GF-D8 (cell line): Measurements from ENCODE around the gene ADSS1.

Source experiments
- DNase-seq: peaks from one replicate; lab custom pipeline; 2025; lab: John Stamatoyannopoulos, UW

Gene ADSS1

DNA sequence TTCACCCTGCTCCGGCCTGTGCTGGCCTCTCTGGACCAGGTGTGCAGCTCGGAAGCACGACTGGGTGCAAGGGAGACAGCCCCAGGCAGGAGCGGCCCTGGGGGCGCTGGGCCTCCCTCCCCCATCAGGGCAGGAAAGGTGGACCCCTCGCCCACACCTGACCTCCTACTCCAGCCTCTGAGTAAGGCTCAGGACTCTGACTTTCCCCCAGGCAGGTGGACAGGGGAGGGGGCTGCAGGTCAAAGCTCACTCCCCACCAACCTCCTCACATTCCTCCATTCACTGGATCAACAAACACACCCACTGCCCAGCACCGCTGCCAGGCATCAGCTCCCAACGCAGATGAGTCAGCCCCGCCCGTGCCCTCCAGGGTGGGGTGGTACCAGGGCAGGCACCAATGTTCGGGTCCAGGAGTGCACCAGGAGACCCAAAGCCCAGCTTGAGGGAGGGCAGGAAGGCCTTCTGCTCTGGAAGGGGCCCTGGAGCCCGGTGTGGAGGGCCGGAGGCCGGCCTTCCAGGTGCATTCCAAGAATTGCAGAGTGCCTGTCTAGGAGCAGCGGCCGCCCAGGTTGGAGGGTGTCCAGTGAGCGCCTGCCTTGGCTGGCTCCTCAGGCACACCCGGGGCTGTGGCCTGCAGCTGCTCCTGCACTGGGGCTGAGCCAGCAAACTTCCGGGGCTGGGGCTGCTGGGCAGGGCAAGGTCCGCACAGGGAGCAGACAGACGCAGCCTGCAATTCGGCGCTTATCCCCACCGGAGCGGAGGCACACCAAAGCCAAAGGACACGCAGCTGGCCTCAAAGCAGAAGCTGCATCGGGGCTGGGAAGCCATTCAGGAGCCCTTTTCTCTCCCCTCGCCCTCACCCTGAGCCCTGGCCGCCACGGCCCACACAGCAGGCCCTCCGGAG, 36.2 kb upstream of the ADSS1 start:
- DNase-seq, result no peak

DNA sequence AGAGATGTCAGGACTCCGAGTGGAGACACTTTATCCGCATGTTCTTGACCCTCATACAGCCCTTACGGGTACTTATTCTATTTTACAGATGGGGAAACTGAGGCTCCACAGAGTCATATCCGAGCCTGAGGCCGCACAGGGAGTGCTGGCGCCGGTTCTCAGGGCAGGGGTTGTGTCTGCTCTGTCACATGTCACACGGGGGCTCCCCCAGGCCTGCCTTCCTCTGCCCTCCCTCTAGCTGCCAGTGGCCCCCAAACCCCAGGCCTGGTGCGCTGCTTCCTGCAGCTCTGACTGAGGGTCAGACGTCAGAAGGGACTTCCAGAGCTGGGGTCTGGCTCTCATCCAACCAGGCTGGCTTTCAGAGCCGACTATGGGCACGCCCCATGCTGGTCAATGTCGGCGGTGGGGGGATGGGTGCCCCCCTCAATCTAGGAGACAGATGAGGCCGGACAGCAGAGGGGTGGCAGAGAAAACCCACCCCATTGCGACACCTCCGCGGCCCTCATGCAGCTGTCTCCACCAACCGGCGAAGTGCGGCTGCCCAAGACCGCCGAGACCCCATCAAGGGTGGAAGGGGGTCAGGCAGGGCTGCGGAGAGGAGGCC, 35.4 kb upstream of the ADSS1 start:
- no peak for DNase-seq

DNA sequence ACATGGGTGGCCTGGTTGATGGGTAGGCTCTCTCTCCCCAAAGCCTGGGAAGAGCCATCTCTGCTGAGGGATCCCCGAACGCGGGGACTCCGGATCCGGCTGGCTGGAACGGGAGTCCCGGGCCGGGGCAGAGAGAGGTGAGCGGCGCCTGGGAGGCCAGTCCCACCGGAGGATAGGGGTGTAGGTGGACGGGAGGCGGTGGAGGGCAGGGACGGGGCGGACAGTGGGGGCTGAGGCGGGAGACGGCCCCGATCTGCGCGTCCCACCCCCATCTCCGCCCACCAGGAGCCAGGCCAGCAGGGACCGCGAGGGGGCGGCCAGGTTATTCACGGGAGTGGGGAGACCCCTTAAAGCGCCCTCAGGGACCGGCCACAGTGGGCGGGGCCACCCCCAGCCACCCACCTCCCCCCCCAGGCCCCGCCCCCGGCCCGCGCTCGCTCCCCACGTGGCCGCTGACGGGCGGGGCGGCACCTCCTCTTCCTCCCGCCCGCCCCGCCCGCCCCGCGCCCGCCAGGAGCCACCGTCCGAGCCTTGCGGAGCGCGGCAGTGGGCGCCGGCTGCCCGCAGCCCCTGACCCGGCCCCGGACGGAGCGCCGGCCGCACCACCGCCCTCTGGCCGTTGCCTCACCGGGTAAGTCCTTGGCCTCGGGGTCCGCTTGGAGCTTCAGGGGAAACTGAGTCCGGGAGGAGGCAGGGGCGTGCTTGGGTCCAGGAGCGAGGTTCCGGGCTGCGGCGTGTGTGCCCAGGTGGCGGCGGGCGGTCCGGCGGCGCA, 34.7 kb upstream of the ADSS1 start, which contains the start of gene INF2:
Gene INF2, plus strand, starts transcription at position 510 of the 772 bp plus-strand sequence. CDS start 11,748 bp downstream, outside the sequence.
- DNase-seq, result no peak

DNA sequence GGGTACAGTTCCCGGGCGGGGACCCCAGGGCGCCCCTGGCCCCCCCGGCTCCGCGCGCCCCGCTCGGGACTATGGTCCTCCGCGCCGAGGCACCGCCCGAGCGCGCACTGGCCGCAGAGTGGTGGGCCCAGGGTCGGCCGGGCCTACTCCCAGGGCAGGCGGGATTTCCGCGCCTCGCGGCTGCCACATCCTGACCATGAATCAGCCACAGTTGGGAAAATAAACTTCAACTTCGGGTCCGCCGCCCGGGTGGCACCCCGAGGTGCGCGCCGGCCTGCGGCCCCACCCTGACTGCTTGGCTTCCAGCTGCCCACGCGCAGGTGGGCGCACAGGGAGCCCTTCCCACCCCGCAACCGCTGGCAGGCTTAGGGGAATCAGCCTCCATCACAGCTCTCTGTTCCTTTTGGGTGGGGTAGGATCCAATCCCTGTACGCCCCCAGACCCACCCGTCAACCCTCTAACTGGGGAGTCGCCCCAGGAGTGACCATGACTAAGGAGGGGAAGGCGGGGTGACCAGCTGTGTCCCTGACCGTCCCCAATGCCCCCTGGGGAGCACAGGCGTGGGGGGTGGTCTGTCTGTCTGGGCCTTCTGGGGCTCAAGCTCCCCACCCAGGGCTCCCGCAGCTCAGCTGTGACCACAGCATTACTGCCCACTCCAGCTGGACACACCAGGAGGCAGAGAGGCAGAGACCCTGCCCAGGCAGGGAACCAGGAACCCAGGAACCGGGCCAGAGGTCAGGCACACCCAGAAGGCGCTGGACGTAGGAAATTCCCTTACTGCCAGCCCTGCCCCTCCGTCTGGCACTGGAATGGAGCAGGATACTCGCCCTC, 33.9 kb upstream of the ADSS1 start:
- no peak for DNase-seq

DNA sequence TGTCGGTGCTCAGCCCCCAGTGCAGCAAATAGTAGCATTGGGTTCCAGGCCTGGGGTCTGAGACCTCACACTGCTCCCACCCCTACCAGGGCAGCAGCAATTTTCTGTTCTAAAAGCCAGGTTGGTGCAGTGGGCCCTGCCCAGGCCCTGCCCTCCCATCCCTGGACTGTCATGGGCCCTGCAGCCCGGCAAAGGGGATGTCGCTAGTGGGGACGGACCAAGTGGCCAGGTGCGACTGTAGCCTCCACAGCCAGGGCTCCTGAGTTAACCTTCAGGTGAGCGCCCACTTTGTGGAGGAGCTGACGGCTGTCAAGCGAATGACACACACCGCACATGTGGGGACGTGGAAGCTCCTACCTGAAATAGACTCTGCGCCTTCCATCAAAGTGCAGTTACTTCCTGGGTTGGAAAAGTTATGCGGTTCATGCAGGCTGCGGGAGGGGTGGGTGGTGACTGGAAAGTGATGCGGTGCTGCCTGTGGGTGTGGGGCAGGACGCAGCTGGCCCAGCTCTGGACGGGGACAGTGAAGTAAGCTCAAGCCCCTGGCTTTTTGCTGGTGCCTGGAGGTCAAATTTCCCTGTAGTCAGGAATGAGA, 33.1 kb upstream of the ADSS1 start:
- DNase-seq, result no peak

DNA sequence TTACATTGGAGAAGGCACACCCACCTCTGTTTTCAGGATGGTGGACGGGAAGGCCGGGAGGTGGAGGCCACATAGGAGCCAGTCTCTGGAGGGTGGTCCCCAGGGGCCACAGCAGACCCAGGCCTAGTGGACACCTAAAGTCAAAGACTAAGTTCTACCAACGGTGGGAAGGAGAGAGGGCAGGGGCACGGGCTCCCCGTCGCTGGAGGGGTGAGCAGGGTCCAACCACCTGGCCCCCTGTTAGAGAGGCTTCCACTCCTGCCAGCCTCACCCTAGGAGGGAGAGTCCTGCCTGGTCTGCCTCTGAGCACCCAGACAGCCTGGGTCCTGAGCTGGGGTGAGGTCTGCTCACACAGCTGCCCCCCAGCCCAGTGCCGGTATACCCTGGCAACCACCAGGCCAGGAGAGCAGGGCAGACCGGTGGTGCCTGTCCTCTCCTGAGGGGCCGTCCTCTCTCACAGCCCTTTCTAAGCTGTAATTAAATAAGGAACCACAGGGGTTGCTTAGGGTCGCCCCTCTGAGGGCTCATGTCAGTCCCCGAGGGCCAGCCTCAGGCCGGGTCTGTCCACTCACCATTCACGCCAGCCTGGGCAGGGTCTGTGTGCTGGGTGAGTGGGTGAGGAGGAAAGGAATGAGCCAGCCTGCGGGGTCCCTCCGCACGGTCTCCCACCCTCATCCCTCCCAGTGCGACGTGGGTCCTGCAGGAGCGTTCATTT, 32.3 kb upstream of the ADSS1 start:
- DNase-seq, result no peak

DNA sequence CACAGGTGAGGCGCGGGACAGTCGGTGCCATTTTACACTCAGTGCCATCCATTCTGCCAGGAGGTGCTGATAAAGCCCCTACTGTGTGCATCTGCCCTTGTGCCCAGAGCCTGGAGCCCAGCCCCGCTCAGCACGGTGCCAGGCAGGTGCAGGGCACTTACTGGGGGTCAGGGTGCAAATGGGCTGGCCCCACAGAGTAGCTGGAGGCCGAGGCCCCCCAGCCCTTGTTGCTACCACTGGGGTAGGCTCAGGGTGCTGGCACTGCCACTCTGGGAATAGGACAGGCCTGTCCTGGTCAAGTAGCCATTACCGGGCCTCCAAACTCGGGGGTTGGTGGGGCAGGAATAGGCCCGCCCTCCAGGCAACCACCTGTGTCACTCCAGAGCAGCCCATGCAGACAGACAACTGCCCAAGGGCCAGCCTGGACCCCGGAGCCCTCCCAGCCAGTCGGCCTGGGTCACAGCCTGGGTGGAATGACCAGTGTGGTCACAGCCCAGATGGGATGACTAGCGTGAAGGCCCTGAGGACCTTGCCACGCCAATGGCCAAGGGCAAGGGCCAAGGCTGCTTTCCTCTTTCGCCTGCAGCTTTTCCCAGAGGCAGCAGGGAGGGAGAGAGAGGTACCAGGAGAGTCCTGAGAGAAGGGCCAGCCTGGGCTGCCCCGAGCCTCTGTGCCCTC, 31.6 kb upstream of the ADSS1 start:
- DNase-seq, result no peak

DNA sequence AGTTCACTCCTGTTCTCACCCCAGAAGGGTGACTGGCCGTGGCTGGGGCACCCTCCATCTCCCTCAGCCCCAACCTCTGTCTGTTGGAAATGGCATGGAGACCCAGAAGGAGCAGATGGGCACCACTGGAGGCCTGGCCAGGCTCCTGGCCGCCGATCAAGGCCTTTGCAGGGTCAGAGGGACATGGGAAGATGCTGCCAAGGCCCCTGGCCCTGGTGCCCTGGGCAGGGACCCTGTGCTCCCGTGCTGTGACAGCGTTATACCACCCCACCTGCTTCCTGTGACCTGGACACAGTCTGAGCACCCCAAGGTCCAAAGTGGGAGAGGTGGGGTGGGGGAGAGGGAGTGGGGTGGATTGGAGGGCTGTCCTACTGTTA, 31.1 kb upstream of the ADSS1 start:
- no peak for DNase-seq

DNA sequence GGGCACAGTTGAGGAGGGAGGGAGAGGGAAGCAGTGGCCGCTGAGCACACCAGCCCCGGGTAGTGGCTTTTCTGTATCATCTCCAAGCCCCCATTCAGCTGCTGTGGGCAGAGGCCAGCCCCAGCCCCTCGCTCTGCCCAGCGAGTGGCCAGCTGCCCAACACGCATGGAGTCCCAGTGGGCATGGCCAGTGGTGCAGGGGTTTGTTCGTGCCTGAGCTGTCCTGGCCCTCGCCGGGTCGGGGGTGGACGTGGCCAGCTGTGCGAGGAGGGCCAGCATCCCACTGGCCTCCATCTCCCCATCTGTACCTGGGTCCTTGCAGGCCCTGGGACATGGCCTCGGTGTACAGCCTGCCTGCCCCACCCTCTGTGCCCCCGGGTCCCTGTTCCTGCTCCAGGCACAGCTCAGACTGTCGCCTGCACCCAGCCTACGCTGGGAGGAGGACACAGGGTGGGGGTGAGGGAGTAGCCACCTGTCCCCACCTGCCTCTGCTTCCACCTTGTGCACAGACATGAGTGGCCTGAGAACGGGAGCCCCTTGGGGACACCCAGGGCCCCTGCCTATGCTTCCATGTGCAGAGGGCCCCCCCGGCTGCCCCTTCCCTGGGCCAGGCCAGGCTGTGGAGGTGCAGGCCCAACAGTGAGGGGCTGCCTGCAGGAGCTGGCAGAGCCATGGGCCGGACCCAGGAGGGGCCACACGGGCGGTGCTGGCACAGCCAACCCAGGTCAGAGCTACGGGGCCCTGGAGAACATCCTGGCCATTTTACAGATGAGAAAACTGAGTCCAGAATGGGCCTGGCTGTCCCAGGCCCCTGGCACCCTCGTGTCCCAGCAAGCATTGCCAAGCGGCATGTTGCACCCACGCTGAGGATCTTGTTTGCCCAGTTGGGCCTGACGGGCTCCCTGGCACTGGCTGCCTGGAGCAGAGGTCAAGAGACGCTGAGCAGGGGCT, 30.3 kb upstream of the ADSS1 start:
- no peak for DNase-seq

DNA sequence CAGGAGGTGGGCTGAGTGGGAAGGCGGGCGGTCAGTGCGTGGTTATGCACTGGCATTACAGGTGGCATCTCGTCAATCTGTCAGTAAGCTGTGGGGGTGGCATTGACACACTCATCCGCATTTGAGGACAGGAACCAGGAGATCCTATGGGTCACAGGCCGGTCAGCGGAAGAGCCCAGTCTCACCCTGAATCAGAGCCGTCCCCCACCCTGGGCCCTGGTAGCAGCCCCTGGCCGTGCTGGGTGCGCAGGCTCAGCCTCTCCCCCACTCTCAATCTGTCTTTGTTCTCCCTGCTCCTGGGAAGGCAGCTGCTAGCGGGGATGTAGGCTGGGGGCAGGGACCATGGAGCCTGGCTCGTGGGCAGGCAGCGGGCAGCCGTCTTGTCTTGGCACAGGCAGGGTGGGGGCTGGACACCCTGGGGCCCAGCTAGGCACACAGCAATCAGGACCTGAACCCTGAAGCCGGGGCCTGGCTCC, 29.5 kb upstream of the ADSS1 start:
- no peak for DNase-seq

DNA sequence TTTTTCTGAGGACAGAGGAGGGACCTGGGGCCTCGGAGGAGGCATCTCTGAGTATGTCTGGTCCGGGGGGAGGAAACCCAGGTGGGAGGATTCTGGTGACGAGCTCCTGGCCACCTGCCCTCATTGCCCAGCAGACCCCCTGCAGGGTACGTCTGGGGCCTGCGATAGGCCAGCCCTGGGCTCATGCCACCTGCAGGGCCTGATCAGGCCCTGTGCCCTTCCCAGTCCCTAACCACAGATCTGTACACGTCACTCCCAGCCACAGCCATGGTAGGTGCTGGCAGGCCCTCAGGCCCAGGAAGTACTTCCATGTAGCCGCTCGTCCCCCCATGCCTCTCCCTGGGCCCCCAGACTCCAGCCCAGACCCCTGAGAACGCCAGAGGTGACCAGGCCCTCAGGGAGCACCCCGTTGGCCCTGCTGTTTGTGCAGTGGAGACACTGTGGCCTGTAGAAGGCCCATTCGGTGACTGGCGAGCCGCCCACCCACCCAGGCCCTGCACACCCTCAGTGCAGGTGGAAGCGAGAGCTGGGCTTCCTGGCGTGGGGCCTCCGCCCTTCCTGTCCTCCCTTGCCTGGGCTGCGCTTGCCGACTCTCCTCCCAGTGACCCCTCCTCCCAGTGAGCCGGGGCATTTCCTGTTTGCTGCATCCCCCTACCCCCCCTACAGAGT, 28.9 kb upstream of the ADSS1 start:
- no peak for DNase-seq

DNA sequence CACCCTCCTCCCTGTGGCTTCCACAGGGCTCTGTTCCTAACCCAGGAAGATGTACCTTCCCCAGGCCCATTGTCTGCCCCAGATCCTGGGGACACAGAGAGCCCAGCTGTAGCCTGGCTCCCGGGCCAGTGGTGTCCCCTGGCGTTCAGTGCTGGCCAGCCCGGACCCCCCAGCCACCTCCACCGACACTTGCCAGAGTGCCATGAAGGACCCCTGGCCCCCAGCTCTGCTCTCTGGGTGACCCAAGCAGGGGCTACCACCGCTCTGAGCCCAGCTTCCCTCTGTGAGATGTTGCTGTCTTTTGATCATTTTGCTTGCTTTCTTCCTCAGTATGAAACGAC, 28.4 kb upstream of the ADSS1 start:
- DNase-seq, result no peak

DNA sequence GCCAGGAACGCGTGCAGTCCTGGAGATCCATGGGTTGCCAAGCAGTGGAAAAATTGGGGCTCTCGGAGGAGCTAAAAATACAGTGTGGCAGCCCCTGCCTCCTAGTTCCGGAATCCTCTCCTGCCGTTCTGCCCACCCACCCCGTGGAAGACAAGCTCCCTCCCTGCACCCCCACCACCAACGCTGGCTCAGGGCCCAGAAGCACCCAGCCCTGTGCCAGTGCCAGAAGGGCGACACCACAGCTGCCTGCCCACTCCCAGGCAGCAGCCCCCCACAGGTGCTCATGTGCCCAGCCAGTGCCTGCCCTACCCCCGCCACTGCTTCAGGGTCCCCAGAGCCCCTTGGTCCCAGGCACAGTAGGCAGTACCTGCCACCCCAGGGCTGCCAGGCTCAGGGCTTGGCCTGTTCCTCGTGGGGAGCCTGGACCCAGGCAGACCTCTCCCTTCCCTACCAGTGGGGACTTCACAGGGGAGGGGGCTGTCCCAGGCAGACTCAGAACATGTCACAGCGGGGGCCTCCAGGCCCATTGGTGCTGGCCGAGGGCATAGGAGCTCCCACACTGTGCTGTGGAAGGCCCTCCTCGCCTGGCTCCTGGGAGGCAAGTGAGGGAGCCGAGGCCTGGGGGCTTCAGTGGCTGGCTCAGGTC, 27.2 kb upstream of the ADSS1 start:
- DNase-seq, result no peak

DNA sequence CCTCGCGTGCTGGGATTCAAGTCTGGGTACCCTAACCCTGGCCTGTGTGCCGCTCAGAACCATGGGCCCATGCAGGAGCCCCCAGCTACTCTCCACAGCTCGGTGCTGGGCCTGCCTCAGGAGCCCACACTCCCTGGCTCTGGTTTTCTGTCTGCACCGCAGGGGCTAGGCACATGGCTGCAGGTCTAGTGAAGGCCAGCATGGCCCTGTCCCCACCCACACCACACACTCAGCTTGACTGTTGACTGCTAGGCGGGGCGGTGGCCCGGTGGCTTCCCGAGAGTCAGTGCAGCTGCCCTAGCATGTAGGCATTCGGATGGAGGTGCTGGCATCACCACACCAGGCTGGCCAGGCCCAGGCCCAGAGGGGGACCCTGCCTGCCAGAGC, 26.7 kb upstream of the ADSS1 start:
- DNase-seq, result no peak

DNA sequence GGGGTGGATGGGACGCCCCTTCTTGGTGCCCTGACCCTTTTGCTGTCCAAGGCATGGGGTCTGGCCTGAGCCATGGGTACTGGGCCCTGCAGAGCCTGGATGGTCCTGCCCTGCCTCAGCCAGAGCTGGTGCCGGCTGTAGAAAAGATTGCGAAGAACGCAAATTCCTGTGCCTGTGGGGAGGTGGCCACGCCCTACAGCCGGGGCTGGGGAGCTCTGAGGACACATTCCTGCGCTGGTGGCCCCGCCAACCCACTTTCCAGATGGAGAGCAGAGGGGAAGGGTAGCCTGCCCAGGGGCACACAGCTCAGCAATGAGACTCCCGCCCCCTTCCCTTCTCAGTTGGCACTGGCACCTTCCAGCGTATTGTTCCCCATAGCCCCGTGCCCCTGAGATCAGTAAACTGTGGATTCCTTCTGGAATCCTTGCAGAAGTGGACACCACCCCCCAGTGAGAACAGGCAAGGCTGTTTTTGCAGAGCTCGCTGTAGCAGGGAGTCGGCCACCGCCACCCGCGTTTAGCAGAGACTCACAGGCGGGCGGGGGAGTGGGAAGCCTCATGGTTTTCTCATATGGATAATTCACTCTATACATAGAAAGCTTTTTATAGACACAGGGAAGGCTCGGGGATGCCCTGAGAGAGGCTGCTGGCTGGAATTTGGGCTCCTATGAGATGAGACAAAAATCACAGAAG, 26.0 kb upstream of the ADSS1 start:
- no peak for DNase-seq

DNA sequence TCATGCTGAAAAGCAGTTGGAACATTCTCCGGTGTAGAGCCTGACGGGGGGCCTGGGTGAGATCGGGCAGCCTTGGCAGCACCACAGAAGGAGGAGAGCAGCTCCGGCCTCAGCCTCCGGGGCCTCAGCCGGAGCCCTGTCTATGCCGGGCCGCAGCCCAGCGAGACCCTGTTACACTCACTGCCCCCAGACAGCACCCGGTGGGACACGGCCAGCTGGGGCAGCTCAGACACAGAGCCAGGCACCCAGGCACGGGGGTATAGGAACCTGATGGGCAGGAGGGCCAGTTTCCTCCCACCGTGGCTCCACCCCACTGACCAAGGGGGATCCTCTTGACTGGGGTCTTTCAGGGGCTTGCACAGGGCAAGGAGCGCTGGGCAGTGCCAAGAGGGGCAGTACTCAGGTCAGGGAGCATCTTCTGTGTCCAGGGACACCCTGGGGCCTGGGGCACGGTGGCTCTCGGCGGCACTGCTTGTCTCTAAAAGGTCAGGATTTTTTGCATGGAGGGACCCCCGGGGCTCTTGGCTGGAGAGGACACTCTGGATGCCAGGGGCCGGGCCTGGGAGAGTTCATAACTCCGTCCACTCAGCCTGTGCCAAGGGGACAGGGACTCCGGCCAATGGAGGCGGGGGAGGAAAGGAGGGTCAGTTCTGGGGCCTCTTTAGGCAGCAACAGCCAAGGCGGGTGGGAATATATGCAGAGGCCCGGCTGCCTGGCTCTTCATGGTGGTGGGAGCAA, 25.2 kb upstream of the ADSS1 start:
- no peak for DNase-seq

DNA sequence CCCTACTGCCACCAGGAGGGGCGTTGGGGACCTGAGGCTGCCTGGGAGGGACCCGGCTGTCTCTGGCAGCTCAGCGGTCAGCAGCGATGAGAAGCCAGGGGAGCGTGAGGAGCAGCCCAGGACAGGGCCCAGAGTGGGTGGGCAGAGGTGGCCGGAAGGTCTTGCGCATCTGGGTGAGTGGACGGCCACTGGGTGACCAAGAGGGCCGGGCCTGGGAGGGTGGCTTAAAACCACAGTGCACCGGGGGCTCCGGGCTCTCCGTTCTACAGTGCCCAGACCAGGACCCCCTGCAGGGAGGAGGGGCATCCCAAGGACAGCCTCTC, 24.6 kb upstream of the ADSS1 start:
- DNase-seq, result no peak
